BLaER1 treated with 17β-estradiol and CSF1 and Interleukin-3, amounts not matched to agents 10 nM and 100 nM (cell line): Measurements from ENCODE around the gene UBE2Z.
A peak's percentile ranks its signal among the peaks of the same experiment; 100 is the strongest.
"Not testable (repeated sequence)": the region's sequence is repeated elsewhere in the genome, so short reads cannot be mapped to it uniquely, and the experiment has no call there.

Experiments used
- H3K27ac ChIP-seq, 11 experiments: shearing (Covaris generic); formaldehyde crosslinking; 2 replicates each; pipeline ENCODE4 v1.8.1; 2022
- H3K27me3 ChIP-seq, 11 experiments: shearing (Covaris generic); formaldehyde crosslinking; 2 replicates each; pipeline ENCODE4 v1.8.1; 2022
- H3K36me3 ChIP-seq, 11 experiments: shearing (Covaris generic); formaldehyde crosslinking; 2 replicates each; pipeline ENCODE4 v1.8.1; 2022
- H3K4me1 ChIP-seq, 10 experiments: shearing (Covaris generic); formaldehyde crosslinking; 2 replicates each; pipeline ENCODE4 v1.8.1; 2022
- H3K4me2 ChIP-seq, 11 experiments: shearing (Covaris generic); formaldehyde crosslinking; 2 replicates each; pipeline ENCODE4 v1.8.1; 2022
- H3K4me3 ChIP-seq, 10 experiments: shearing (Covaris generic); formaldehyde crosslinking; 2 replicates each; pipeline ENCODE4 v1.8.1; 2022
- H3K9ac ChIP-seq, 11 experiments: shearing (Covaris generic); formaldehyde crosslinking; 2 replicates each; pipeline ENCODE4 v1.8.1; 2022
- H3K9me3 ChIP-seq, 11 experiments: shearing (Covaris generic); formaldehyde crosslinking; replicated peaks in 1 of 11; 2 replicates each; pipeline ENCODE4 v1.8.1; 2022
- H4K20me1 ChIP-seq, 11 experiments: shearing (Covaris generic); formaldehyde crosslinking; 2 replicates each; pipeline ENCODE4 v1.8.1; 2022
- Cebpa-rat ChIP-seq, 11 experiments: shearing (Covaris generic); IDR thresholded peaks; 2 replicates each; pipeline ENCODE4 v1.8.1; 2022

The UBE2Z gene

DNA sequence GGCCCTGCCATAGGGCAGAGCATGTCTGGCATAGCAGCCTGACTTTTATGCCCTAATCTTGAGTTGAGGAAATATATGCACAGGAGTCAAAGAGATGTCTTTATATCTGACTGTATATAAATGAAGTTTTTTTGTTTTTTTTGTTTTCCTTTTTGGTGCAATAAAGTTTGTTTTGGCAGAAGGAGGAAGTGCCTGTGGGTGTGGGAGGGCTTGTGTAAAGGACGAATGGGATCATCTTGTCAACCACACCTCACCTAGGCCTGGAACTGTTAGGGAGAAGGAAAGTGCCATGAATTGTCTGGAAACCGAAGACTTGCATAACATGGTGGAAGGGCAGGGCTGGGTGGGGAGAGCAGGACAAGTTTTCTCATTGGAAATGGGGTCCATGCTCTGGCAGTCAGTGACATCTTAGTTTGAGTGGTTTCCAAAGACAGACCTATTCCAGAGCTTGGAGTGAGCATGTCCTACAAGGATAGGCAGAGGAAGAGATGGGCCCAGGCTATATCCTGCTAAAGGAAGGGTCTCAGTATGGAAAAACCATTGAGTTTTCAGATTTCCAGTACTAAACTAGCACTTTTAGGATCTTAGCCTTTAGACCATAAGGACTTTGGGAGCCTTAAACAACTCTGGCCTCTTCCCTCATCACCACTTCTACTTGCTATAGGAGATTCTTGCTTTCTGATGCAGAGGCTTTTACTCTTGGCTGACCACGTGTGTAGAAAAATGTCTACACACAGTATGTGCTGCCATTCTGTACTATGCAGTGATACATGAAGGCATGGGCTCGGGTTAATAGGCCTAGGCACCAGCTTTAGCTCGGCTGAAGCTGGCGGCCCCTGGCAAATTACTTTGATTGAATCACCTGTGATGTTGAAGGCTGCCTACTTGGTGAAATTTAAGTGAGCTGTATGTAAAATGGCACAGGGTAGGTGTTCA is 20.9 kb downstream of the UBE2Z start:
- Histone ChIP-seq H3K36me3 (peaks cover 99 to 100% (median 100%) of the 10 kb centered on the region in 11 experiments), H3K27ac (no peak overlapping the region), H3K4me2 (peak overlapping the region in 3 of 11 experiments; percentile 13 to 26 (median 14); a peak in 4 of 22 replicates), H3K4me3 (no peak overlapping the region), H3K27me3 (no peaks in the 10 kb centered on the region), H3K9ac (0 out of 22 replicates have a peak overlapping the region, but pooled peaks of 1 of the 11 experiments have one; percentile 16), H3K4me1 (peaks cover 5 to 30% (median 24%) of the 10 kb centered on the region in 10 experiments; a peak in 18 of 20 replicates), H4K20me1 (peaks cover 43 to 99% (median 86%) of the 10 kb centered on the region in 11 experiments), H3K9me3 (no peaks in the 10 kb centered on the region)
- TF ChIP-seq Cebpa-rat (IDR thresholded peaks at IDR 0.05) = no peak

DNA sequence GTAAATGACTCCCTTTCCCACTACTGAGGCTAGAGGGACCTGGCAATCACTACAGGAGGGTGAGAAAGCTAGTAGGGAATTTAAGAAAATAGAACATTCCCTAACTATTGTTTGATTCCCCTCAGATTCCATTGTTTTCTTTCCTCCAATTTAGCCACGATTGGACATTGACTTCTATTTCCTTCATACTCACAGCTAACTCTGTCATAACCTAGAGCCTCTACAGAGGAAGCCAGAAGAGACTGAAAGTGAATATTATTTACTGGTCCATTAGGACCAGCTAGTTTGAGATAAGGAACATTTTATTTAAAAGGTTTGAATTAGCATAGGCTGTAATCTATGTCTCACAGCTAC is 21.6 kb downstream of the UBE2Z start:
- Histone ChIP-seq H3K9me3 (no peaks in the 10 kb centered on the region), H3K4me1 (peaks cover 5 to 30% (median 24%) of the 10 kb centered on the region in 10 experiments; a peak in 18 of 20 replicates), H4K20me1 (peaks cover 43 to 96% (median 80%) of the 10 kb centered on the region in 11 experiments), H3K27ac (no peak overlapping the region), H3K27me3 (no peaks in the 10 kb centered on the region), H3K4me3 (no peak overlapping the region), H3K36me3 (peaks cover 99 to 100% (median 100%) of the 10 kb centered on the region in 11 experiments), H3K9ac (0 out of 22 replicates have a peak overlapping the region, but pooled peaks of 1 of the 11 experiments have one; percentile 16), H3K4me2 (peak overlapping the region in 4 of 11 experiments; percentile 2 to 21 (median 8); a peak in 3 of 22 replicates)
- no peak for TF ChIP-seq Cebpa-rat (IDR thresholded peaks at IDR 0.05)

DNA sequence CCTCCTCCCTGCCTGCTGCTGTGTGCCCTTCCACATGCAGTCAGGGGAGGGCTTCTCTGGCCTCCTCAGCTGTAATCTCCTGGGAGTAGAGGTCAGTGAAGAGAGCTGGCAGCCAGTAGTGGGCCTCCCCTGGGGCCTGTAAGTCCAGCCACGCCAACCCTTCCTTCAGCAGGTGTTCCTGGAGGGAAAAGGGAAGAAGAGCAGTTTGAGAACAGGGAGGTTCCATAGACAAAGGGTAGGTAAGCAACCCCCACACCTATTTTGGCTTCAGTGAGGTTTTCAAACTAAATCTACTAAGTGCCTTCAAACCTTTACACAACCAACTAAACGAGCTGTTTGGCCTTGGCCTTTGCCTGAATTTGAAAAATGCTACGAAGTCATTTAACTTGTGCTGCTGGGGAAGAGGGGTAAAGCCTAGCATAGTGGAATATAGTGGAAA is 22.2 kb downstream of the UBE2Z start:
- Histone ChIP-seq H3K36me3 (peaks cover 96 to 100% (median 97%) of the 10 kb centered on the region in 11 experiments), H3K9me3 (no peaks in the 10 kb centered on the region), H4K20me1 (peaks cover 39 to 89% (median 73%) of the 10 kb centered on the region in 11 experiments), H3K27ac (no peak overlapping the region; a peak in 1 of 22 replicates), H3K4me2 (peak overlapping the region in 3 of 11 experiments; percentile 4 to 21 (median 13); a peak in 3 of 22 replicates), H3K4me3 (no peak overlapping the region), H3K4me1 (peaks cover 5 to 30% (median 24%) of the 10 kb centered on the region in 10 experiments; a peak in 18 of 20 replicates), H3K27me3 (no peaks in the 10 kb centered on the region), H3K9ac (no peak overlapping the region)
- TF ChIP-seq Cebpa-rat (IDR thresholded peaks at IDR 0.05) = no peak

DNA sequence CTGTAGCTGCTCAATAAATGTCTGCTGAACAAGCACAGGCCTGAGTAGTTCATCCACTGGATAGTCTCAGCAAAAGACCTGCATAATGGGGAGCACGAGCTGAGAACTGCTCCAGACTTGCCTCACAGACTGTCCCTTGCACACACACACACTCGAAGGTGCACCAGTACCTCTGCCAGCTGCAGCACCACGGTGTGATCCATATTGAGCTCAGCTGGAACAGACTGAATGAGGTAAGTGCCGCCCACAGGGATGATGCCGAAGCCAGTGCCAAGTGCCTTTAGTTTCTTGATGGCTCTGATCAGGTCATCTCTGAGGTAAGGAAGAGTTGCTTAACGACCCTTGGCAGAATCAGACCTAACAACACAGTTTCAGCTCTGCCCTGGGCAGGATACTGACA is 24.8 kb downstream of the UBE2Z start:
- H4K20me1 ChIP-seq = peaks cover 23 to 63% (median 49%) of the 10 kb centered on the region in 11 experiments; a peak in 18 of 22 replicates
- no peak overlapping the region for H3K27ac ChIP-seq
- H3K36me3 ChIP-seq = peaks cover 95 to 100% (median 97%) of the 10 kb centered on the region in 11 experiments
- no peak overlapping the region for H3K4me2 ChIP-seq
- no peak overlapping the region for H3K4me3 ChIP-seq
- peaks cover 5 to 24% (median 10%) of the 10 kb centered on the region in 10 experiments; a peak in 17 of 20 replicates for H3K4me1 ChIP-seq
- H3K27me3 ChIP-seq = no peaks in the 10 kb centered on the region
- no peak overlapping the region for H3K9ac ChIP-seq
- H3K9me3 ChIP-seq = no peaks in the 10 kb centered on the region
- TF ChIP-seq Cebpa-rat (IDR thresholded peaks at IDR 0.05) = no peak

DNA sequence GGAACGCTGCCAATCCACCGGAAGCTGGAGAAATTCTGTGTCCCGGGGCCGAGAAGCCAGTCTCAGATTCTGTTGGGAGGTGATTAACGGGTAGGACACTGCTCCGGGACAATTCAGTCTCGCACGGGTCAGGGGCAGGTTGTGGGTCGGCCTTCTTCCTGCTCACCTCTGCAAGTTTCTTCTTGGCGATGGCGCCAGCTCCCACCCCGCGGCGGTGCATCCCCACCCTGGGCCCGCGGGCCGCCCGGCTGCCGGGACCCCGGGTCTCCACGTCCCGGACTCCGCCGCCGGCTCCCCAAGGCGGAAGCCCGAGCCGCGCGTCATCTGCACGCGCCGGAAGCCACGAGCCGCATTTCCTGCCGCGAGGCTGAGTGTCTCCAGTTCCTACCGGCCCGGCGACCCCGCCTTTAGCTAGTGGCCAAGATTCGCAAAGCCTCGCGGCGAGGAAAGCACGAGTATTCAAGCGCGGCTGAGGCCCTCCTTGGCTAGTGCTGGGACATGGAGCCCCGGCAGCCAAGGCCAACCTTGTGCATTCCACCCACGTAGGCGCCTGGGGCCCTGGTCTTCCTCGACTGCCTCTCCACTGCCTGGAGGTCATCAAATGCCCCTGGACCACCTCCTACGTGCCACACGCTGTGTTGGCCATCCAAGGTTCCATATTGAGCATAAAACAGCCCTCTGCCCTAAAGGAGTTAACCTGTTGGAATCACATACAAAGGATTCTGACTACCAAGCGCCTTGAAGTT is 36.5 kb downstream of the UBE2Z start, which contains the start of gene SNF8:
Gene SNF8, minus strand, starts transcription at position 328 of the 746 bp plus-strand sequence. Its CDS starts 108 bp downstream, at position 220.
- H3K9ac ChIP-seq = peak within 1 kb of the TSS; percentile 87 to 96 (median 93)
- H3K27ac ChIP-seq = peak within 1 kb of the TSS; percentile 81 to 93 (median 88)
- H3K36me3 ChIP-seq = peaks cover 26 to 32% (median 31%) of the 10 kb centered on the region in 11 experiments
- H3K27me3 ChIP-seq = no peaks in the 10 kb centered on the region
- TF ChIP-seq Cebpa-rat (IDR thresholded peaks at IDR 0.05) = no peak
- H3K4me2 ChIP-seq = peak within 1 kb of the TSS; percentile 85 to 100 (median 97)
- H3K4me1 ChIP-seq = peaks cover 20 to 29% (median 28%) of the 10 kb centered on the region in 10 experiments
- H4K20me1 ChIP-seq = peaks cover 0 to 10% (median 0%) of the 10 kb centered on the region in 11 experiments; a peak in 1 of 22 replicates
- H3K9me3 ChIP-seq = peaks cover 0 to 14% (median 7%) of the 10 kb centered on the region in 11 experiments; a peak in 8 of 22 replicates
- H3K4me3 ChIP-seq = peak within 1 kb of the TSS; percentile 81 to 98 (median 92)

DNA sequence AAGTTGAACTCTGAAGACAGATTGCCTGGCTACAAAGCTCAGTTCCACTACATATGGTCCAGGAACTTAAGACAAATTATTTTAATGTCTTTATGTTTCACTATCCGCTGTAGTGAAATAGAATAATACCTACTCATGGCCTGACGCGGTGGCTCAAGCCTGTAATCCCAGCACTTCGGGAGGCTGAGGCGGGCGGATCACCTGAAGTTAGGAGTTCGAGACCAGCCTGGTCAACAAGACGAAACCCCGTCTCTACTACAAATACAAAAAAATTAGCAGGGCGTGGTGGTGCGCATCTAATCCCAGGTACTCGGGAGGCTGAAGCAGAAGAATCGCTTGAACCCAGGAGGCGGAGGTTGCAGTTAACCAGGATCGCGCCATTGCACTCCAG is 37.0 kb downstream of the UBE2Z start:
- peaks cover 20 to 27% (median 25%) of the 10 kb centered on the region in 11 experiments for H3K36me3 ChIP-seq
- H3K27ac ChIP-seq = peak overlapping the region; percentile 81 to 93 (median 88)
- peak overlapping the region; percentile 81 to 98 (median 92) for H3K4me3 ChIP-seq
- H3K9me3 ChIP-seq = peaks cover 0 to 14% (median 7%) of the 10 kb centered on the region in 11 experiments; a peak in 8 of 22 replicates
- H3K27me3 ChIP-seq, H4K20me1 ChIP-seq: not testable (repeated sequence)
- H3K9ac ChIP-seq = peak overlapping the region; percentile 87 to 96 (median 93); a peak in 21 of 22 replicates
- peaks cover 20 to 29% (median 28%) of the 10 kb centered on the region in 10 experiments for H3K4me1 ChIP-seq
- H3K4me2 ChIP-seq = peak overlapping the region; percentile 85 to 100 (median 97)

DNA sequence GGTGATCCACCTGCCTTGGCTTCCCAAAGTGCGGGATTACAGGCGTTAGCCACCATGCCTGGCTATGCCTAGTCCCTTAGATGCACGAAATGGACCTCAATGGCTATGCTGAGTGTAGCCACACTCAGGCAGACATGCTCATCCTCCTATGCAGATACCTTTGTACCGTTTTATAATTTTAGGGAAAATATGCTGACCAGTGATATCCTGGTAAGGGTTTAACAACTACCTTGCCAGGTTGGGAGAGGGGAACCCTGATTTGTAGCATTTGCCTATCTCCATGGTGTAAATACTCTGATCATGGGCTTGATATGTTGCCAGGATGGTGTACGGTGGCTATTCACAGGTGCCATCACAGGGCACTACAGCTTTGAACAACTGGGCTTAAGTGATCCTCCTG is 43.4 kb downstream of the UBE2Z start:
- H4K20me1 ChIP-seq = no peaks in the 10 kb centered on the region
- H3K27me3 ChIP-seq = no peaks in the 10 kb centered on the region
- TF ChIP-seq Cebpa-rat (IDR thresholded peaks at IDR 0.05) = no peak
- H3K36me3 ChIP-seq = no peaks in the 10 kb centered on the region
- peaks cover 14 to 20% (median 15%) of the 10 kb centered on the region in 10 experiments for H3K4me1 ChIP-seq
- no peak overlapping the region for H3K27ac ChIP-seq
- H3K9ac ChIP-seq = no peak overlapping the region
- peaks cover 0 to under 1% (median 0%) of the 10 kb centered on the region in 11 experiments; a peak in 1 of 22 replicates for H3K9me3 ChIP-seq
- H3K4me2 ChIP-seq = no peak overlapping the region
- no peak overlapping the region for H3K4me3 ChIP-seq

DNA sequence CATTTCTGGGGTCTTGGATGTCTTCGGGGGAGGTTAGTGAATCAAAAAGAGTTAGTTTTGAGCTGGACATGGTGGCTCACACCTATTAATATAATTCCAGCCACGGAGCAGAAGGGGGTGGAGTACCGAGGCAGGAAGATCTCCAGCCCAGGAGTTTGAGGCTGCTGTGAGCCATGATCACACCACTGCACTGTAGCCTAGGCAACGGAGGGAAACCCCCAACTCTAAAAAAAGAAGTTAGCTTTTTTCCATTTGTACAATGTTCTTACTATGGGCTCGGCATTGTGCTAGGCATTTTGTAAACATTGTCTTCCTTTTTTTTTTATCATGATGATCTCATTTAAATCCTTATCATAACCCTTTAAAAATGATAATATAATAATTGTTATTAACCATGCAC is 44.7 kb downstream of the UBE2Z start:
- H3K9me3 ChIP-seq = no peaks in the 10 kb centered on the region
- H3K27me3 ChIP-seq = no peaks in the 10 kb centered on the region
- no peak for TF ChIP-seq Cebpa-rat (IDR thresholded peaks at IDR 0.05)
- H3K9ac ChIP-seq = peak overlapping the region in 1 of 11 experiments; percentile 42; a peak in 1 of 22 replicates
- H3K4me3 ChIP-seq = no peak overlapping the region
- H3K4me2 ChIP-seq = peak overlapping the region; percentile 36 to 66 (median 55)
- peak overlapping the region in 1 of 11 experiments; percentile 33; a peak in 1 of 22 replicates for H3K27ac ChIP-seq
- H3K36me3 ChIP-seq = no peaks in the 10 kb centered on the region
- no peaks in the 10 kb centered on the region for H4K20me1 ChIP-seq
- H3K4me1 ChIP-seq = peaks cover 14 to 20% (median 15%) of the 10 kb centered on the region in 10 experiments
